Trophoblast cell (in vitro differentiated cells and primary cell): ENCODE results near the gene IDI1.
"Not testable (repeated sequence)": the region's sequence is repeated elsewhere in the genome, so short reads cannot be mapped to it uniquely, and the experiment has no call there.

ENCODE experiments used
- DNase-seq, 2 donors: peaks; one replicate each; pipeline ENCODE4 v3.0.0-alpha.2; 2016
- H2AFZ ChIP-seq: 2 replicates; pipeline ENCODE4 v1.6.1; 2013; ENCODE audit warnings: low read length, moderate library complexity, mild to moderate bottlenecking; ENCODE audit not compliant: insufficient read depth, poor library complexity
- H2AK5ac ChIP-seq: 2 replicates; pipeline ENCODE4 v1.6.1; 2013; ENCODE audit warnings: mild to moderate bottlenecking, low read length
- H2BK120ac ChIP-seq: 2 replicates; pipeline ENCODE4 v1.6.1; 2013; ENCODE audit warnings: low read length, mild to moderate bottlenecking, moderate library complexity; ENCODE audit not compliant: insufficient read depth, poor library complexity
- H2BK12ac ChIP-seq: 2 replicates; pipeline ENCODE4 v1.6.1; 2013; ENCODE audit warnings: mild to moderate bottlenecking, low read length, moderate library complexity
- H2BK5ac ChIP-seq: 2 replicates; pipeline ENCODE4 v1.6.1; 2013; ENCODE audit warnings: low read length, low read depth, moderate library complexity, mild to moderate bottlenecking; ENCODE audit not compliant: poor library complexity
- H3K14ac ChIP-seq: 2 replicates; pipeline ENCODE4 v1.6.1; 2013; ENCODE audit warnings: mild to moderate bottlenecking, low read length
- H3K18ac ChIP-seq: 2 replicates; pipeline ENCODE4 v1.6.1; 2013; ENCODE audit warnings: mild to moderate bottlenecking, low read length
- H3K23ac ChIP-seq: 2 replicates; pipeline ENCODE4 v1.6.1; 2013; ENCODE audit warnings: low read length
- H3K27ac ChIP-seq: 2 replicates; pipeline ENCODE4 v1.5.1; 2013; ENCODE audit warnings: low read depth, mild to moderate bottlenecking, inconsistent platforms, low read length, moderate library complexity
- H3K27me3 ChIP-seq: 2 replicates; pipeline ENCODE4 v1.6.1; 2013; ENCODE audit warnings: inconsistent platforms, mild to moderate bottlenecking, low read length, moderate library complexity; ENCODE audit not compliant: insufficient read depth
- H3K36me3 ChIP-seq, 2 experiments: 1 replicate in 1 of 2; 2 replicates in 1 of 2; pipeline ENCODE4 v1.6.1; 2013; ENCODE audit warnings: low read length in 2 of 2, mild to moderate bottlenecking in 2 of 2, moderate library complexity in 1 of 2; ENCODE audit not compliant: insufficient read depth in 2 of 2, control insufficient read depth in 1 of 2
- H3K4ac ChIP-seq: 2 replicates; pipeline ENCODE4 v1.6.1; 2013; ENCODE audit warnings: low read depth, mild to moderate bottlenecking, low read length, moderate library complexity
- H3K4me1 ChIP-seq, 2 experiments: 1 replicate in 1 of 2; 2 replicates in 1 of 2; pipeline ENCODE4 v1.6.1; 2013; ENCODE audit warnings: low read length in 2 of 2, mild to moderate bottlenecking in 2 of 2, moderate library complexity in 1 of 2; ENCODE audit not compliant: insufficient read depth in 2 of 2, control insufficient read depth in 1 of 2
- H3K4me2 ChIP-seq: 2 replicates; pipeline ENCODE4 v1.6.1; 2013; ENCODE audit warnings: inconsistent platforms, mild to moderate bottlenecking, low read length, moderate library complexity
- H3K4me3 ChIP-seq: 2 replicates; pipeline ENCODE4 v1.5.1; 2013; ENCODE audit warnings: mild to moderate bottlenecking, low read depth, low read length, inconsistent platforms
- H3K79me1 ChIP-seq: one replicate; pipeline ENCODE4 v1.6.1; 2013; ENCODE audit warnings: low read length
- H3K79me2 ChIP-seq: 2 replicates; pipeline ENCODE4 v1.6.1; 2013; ENCODE audit warnings: low read length, mild to moderate bottlenecking; ENCODE audit not compliant: control insufficient read depth, insufficient read depth, poor library complexity
- H3K9ac ChIP-seq: 2 replicates; pipeline ENCODE4 v1.6.1; 2013; ENCODE audit warnings: mild to moderate bottlenecking, low read length
- H3K9me3 ChIP-seq: 2 replicates; pipeline ENCODE4 v1.6.1; 2013; ENCODE audit warnings: low read depth, mild to moderate bottlenecking, control low read depth, inconsistent platforms, low read length; ENCODE audit not compliant: insufficient read depth
- H4K12ac ChIP-seq: 2 replicates; pipeline ENCODE4 v1.6.1; 2013; ENCODE audit warnings: low read depth, mild to moderate bottlenecking, low read length, moderate library complexity
- H4K8ac ChIP-seq: 2 replicates; pipeline ENCODE4 v1.6.1; 2013; ENCODE audit warnings: low read depth, mild to moderate bottlenecking, low read length, moderate library complexity
- H4K91ac ChIP-seq: one replicate; pipeline ENCODE4 v1.6.1; 2013; ENCODE audit warnings: low read depth, mild to moderate bottlenecking, low read length, moderate library complexity
- WGBS: extraction: QIAGEN DNeasy Blood & Tissue Kit; methylation state at CpG from one replicate; pipeline ENCODE4 v1.1.7; 2013; ENCODE audit warnings: missing lambda C conversion rate; ENCODE audit not compliant: insufficient read length, insufficient coverage; ENCODE audit errors: extremely low coverage; 5-methylcytosine and 5-hydroxymethylcytosine counted together

IDI1 gene

DNA sequence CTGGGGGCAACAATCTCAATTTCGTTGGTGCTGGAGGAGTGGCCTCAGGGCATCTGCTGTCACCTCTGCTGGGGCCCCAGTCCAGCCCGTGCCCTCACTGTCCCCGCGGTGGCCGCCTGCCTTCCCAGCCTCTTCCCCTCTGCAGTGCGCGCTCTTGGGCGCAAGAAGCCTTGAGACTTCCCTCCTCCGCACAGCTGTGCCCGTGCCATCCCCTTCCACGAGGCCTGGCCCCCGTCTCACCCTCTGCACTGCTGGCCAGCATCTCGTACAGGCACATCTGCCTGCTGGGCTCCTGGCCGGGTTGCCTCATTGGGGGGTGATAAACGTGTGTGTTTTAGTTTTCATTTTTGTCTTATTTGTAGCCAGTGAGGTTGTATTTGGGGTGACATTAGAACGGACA is 37.2 kb downstream of the IDI1 start:
- H3K4ac ChIP-seq: no peak overlapping the region
- no CpG with 5 or more reads among the region's 16 CpGs for WGBS

DNA sequence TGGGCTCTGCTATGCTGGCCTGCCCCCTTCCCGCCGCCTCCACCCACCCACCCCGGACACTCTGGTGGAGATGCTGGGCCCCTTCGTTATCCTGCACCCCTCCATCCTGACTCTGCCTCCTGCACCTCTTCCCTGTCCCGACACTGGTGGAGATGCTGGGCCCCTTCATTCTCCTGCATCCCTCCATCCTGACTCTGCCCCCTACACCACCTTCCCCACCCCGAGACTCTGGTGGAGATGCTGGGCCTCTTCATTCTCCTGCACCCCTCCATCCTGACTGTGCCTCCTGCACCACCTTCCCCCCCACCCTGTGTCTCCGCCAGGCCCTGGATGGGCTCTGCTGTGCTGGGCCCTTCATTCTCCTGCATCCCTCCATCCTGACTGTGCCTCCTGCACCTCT is 38.2 kb downstream of the IDI1 start:
- Histone ChIP-seq H3K4me2 (no peak overlapping the region), H3K9me3 (no peaks in the 10 kb centered on the region), H4K91ac (no peak overlapping the region), H3K27me3 (no peaks in the 10 kb centered on the region), H3K4me3 (no peak overlapping the region), H4K12ac (no peak overlapping the region), H3K18ac (no peak overlapping the region), H3K23ac (no peak overlapping the region), H3K36me3 (peaks cover 68 to 79% of the 10 kb centered on the region in 2 experiments), H3K14ac (no peak overlapping the region), H2AK5ac (no peak overlapping the region), H2BK120ac (no peak overlapping the region), H3K27ac (no peak overlapping the region), H3K79me2 (no peaks in the 10 kb centered on the region), H3K79me1 (no peaks in the 10 kb centered on the region), H4K8ac (no peak overlapping the region), H2AFZ (no peak overlapping the region), H3K9ac (no peak overlapping the region), H3K4ac (no peak overlapping the region), H2BK5ac (no peak overlapping the region), H3K4me1 (no peaks in the 10 kb centered on the region), H2BK12ac (no peak overlapping the region)
- WGBS: no CpG with 5 or more reads among the region's 7 CpGs
- DNase-seq: no peak

More for the DNA sequence above, 37.2 kb downstream of the IDI1 start:
- Histone ChIP-seq H4K12ac (no peak overlapping the region), H3K79me1 (no peaks in the 10 kb centered on the region), H3K4me3 (no peak overlapping the region), H3K14ac (no peak overlapping the region), H3K27ac (no peak overlapping the region), H3K18ac (no peak overlapping the region), H3K4me1 (no peaks in the 10 kb centered on the region), H3K9ac (no peak overlapping the region), H2AK5ac (no peak overlapping the region), H2AFZ (no peak overlapping the region), H4K8ac (no peak overlapping the region), H2BK120ac (no peak overlapping the region), H3K79me2 (no peaks in the 10 kb centered on the region), H3K36me3 (peaks cover 67 to 77% of the 10 kb centered on the region in 2 experiments), H3K4me2 (no peak overlapping the region), H3K23ac (no peak overlapping the region), H3K27me3 (no peaks in the 10 kb centered on the region), H4K91ac (no peak overlapping the region), H2BK5ac (no peak overlapping the region), H2BK12ac (no peak overlapping the region), H3K9me3 (no peaks in the 10 kb centered on the region)
- no peak for DNase-seq

GRCh38 chr10:1009947-1010346 is 39.0 kb downstream of the IDI1 start:
- peaks cover 67 to 78% of the 10 kb centered on the region in 2 experiments for H3K36me3 ChIP-seq
- H4K8ac ChIP-seq, H3K79me2 ChIP-seq, H3K4me2 ChIP-seq, H3K27ac ChIP-seq, H3K14ac ChIP-seq, H3K18ac ChIP-seq, H3K4me3 ChIP-seq, H3K9ac ChIP-seq, H3K4ac ChIP-seq, H4K12ac ChIP-seq, H2BK12ac ChIP-seq, H3K9me3 ChIP-seq, H3K23ac ChIP-seq, H2BK120ac ChIP-seq, H3K79me1 ChIP-seq, H2AFZ ChIP-seq, H3K4me1 ChIP-seq, H3K27me3 ChIP-seq, DNase-seq, H4K91ac ChIP-seq, H2BK5ac ChIP-seq, H2AK5ac ChIP-seq: not testable (repeated sequence)
- no CpG with 5 or more reads among the region's 8 CpGs for WGBS

DNA sequence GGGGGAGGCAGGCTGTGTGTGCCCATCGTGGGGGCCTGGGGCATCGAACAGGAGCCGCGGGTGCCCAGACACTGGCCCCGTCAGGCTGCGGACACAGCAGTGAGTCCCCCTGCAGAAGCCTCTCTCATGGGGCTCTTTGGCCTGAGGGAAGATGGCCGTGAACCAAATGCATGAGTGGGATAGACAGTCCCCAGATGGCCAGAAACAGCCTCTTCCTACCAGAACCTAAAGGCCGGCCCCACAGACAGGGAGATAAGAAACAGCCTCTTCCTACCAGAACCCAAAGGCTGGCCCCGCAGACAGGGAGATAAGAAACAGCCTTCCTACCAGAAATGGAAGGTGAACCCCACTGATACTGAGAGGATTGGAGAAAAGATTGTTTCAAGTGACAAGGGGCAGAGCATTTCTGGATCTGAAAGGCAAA is 39.8 kb downstream of the IDI1 start:
- Histone ChIP-seq H2AFZ (no peak overlapping the region), H3K4me2 (no peak overlapping the region), H3K23ac (no peak overlapping the region), H3K18ac (no peak overlapping the region), H3K9ac (no peak overlapping the region), H3K36me3 (peaks cover 69 to 79% of the 10 kb centered on the region in 2 experiments), H3K9me3 (no peaks in the 10 kb centered on the region), H3K27ac (no peak overlapping the region), H3K4me1 (no peaks in the 10 kb centered on the region), H4K12ac (no peak overlapping the region), H2BK5ac (no peak overlapping the region), H3K4ac (no peak overlapping the region), H2BK12ac (no peak overlapping the region), H3K79me1 (no peaks in the 10 kb centered on the region), H3K14ac (no peak overlapping the region), H3K4me3 (no peak overlapping the region), H2BK120ac (no peak overlapping the region), H3K79me2 (no peaks in the 10 kb centered on the region), H2AK5ac (no peak overlapping the region), H3K27me3 (no peaks in the 10 kb centered on the region), H4K8ac (no peak overlapping the region), H4K91ac (no peak overlapping the region)
- WGBS: no CpG with 5 or more reads among the region's 9 CpGs
- DNase-seq: no peak
